Activated CD4-positive, alpha-beta T cell treated with anti-CD3 and anti-CD28 coated beads, Interleukin-10, Interleukin-2, amounts not matched to agents 100 ng/mL and 50 ng/mL, durations not matched to agents 16 hours and 8 hours (primary cell): ENCODE data around the gene PPP1R14D.

ENCODE experiments used
- DNase-seq: peaks from one replicate; pipeline ENCODE4 v3.0.0-alpha.2; 2020

The PPP1R14D gene

DNA sequence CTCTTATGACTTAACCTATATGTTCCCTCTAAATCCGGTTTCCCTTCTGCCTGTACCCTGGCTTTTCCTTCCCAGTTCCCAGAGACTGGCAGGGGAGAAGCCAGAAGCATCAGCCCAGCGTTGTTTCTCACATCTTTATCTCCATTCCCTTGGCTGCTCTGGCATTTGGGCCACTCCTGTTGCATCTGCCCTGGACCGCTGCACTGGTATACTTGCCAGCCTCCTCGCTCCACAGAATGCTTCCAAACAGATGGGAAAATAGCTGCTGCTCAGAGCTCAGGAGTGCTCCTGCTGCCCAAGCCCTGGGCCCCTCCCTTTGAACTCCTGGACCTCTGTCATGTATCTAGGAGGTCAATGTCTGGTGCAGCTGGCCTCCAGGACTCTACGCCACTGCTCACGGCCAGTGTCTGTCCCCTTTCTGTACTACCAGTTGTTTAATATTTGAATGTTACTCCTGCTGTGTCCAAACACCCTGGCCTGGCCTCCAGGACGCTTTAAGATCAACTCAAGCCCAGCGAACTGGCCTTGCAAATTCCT is 22.1 kb upstream of the PPP1R14D start:
- no peak for DNase-seq

DNA sequence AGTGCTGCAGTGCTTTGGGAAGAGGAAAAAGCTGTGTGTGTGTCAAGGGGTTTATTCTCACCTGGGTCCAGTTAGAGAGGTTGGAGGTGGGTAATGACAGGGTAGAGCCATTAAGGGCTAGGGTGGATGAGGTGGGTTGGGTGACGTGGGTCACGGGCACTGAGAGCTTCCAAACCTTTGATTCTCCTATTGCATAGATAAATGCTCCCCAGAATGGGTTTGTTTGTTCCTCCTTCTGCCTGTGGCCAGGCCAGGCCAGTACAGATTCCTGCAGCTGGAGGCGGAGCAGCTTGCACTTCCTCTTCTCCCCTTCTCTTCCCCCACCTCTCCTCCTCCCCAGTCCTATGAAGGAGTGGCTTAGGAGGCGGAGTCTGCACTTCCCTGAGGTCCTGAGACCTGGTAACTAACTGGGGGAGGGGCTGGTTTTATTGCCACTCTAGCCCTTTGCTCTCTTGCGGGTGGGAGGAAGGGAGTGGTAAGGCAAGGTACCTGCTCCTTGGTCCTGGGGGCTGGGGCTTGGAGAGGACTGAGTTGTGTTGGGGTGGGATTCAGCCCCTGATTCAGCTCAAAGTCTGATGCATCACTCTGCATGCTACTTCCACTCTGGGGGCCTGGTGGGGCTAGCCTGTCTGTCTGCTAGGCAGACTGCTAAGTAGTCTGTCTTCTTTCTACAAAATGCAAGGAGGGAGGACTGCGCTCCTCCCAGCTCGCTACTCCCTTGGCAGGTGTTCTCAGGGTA is 18.9 kb upstream of the PPP1R14D start:
- DNase-seq = no peak

DNA sequence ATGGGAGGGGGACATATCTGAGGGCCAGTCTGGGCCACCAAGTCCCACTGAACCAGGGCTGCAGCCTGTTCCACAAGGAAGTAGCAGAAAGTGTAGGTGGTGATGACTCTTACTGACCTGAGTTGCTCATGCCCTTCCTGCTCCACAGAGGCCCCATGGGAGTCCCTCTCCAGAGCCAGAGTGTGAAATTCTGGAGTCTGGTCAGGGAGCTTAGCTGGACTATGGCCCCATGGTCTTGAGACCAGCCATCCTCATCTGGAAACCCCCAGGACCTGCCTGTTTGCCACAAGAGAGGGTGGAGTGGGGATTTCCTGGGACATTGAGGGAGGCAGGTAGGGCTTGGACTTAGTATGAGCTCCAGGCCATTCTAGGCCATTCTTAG is 18.3 kb upstream of the PPP1R14D start:
- DNase-seq = no peak

DNA sequence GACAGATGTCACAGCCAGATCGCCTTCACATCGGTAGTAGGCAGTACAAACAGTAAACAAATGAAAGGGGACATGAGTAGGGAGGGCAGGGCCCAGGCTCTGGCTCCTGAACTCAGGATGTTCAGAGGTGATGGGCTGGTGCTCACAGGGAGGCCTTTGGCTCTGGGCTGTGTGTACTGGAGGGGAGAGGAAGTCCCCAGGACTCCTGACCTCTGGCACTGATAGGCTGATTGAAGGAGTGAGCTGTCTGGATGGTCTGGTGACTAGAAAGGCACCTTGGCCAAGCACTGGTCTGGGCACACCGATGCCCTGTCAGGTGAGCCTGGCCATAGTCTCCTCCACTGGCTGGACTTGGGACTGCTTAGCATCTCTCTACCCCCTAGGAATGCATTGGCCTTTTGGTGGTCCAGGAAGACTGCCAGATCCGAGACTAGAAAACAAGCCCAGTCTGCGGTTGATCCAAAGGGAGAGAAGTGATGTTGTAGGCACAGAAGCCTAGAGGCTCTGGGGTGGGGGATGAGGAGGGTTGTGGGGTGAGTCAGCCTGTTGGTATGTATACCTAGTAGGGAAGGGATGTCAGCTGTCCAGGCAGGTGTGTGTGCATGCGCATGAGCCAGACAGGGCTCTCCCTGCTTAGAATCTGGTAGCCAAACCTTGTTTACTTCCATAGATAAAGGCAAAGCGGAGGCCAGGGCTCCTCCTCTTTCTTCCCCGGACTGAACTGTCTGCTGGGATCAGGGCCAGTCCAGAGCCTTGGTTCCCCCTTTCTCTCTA is 17.2 kb upstream of the PPP1R14D start:
- DNase-seq = no peak

DNA sequence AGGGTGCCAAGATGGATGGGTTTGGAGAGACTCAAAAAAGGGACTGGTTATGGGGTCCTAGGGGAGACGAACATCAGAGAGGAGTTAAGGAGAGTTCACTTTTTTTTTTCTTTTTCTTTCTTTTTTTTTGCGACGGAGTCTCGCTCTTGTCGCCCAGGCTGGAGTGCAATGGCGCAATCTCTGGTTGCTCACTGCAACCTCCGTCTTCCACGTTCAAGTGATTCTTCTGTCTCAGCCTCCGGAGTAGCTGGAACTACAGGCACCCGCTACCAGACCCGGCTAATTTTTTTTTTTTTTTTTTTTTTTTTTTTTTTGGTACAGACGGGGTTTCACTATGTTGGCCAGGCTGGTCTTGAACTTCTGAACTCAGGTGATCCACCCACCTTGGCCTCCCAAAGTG is 16.5 kb upstream of the PPP1R14D start:
- no peak for DNase-seq

DNA sequence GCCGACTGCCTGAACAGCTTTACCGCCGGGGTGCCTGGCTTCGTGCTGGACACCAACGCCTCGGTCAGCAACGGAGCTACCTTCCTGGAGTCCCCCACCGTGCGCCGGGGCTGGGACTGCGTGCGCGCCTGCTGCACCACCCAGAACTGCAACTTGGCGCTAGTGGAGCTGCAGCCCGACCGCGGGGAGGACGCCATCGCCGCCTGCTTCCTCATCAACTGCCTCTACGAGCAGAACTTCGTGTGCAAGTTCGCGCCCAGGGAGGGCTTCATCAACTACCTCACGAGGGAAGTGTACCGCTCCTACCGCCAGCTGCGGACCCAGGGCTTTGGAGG is 16.2 kb upstream of the PPP1R14D start:
- peak; percentile 32 for DNase-seq

DNA sequence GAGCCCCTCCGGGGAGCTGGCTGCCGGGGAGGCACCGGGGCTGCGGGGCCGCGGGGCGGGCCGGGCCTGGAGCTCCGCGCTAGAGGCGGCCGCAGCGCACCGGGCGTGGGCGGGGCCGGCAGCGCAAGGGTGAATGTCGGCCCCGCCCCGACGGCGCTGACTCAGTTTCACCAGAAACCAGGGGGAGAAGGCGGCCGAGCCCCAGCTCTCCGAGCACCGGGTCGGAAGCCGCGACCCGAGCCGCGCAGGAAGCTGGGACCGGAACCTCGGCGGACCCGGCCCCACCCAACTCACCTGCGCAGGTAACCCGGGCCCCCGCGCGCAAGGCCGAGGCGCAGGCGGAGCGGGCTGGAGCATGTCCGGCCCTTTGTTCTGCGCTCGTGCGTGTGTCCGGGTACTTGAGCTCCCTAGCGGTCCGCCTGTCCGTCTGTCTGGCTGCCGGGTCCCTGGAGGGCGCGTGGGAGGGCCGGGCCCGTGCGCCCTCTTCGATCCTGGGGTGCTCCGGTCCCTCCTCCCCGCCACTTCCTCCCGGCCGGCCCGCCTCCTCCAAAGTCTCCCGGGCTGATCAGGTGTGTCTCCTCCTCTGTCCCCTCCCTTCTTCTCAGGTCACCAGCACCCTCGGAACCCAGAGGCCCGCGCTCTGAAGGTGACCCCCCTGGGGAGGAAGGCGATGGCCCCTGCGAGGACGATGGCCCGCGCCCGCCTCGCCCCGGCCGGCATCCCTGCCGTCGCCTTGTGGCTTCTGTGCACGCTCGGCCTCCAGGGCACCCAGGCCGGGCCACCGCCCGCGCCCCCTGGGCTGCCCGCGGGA is 15.6 kb upstream of the PPP1R14D start, which contains the start of gene SPINT1:
TSS of gene SPINT1 (plus strand) at position 164 of the 811 bp plus-strand sequence. CDS start at position 671, 507 bp downstream.
- peak; percentile 48 for DNase-seq

DNA sequence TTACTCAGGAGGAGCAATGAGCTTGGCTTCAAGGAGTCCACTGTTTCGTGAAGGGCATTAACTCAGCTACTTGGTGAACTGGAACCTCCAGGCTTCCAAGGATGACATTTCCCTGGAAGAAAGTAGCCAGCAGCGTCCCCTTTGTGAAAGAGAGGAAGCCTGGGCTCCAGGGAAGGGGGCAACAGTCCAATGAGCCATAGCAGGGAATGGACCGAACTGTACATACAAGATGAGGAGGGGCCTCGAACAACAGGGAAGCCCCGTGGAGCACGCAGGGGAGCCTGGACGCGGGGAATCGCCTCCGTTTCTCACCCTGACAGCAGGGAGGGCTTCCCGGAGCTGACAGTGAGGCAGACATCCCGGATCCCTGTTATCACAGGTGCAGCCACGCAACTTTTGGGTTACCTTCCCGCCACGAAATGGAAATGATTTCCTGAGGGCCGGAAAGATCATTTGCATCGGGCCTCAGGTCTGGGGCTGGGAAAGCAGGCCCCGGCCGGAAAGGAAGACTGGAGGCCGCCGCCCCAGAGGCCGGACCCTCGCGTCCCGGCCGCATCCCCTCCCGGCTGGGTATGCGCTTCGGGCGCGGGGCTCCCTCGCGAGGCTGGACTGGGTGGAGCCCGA is 14.9 kb upstream of the PPP1R14D start:
- no peak for DNase-seq

DNA sequence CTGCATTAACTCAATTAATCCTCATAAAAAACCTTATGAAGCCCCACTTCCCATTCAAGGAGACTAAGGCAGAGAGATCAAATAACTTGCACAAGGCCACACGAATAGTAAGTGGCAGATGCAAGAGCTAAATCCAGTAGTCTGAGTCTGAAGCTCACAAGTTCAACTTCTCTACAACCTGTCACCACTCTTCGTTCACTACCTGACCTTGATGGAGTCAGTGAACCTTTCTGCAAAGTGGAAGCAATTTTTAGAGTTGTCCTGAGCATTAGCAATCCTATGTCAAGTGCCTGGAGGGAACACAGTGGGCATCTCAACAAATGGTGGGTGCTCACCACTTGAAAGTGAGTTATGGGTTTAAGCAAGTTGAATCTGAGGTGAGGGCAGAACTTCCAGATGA is 13.2 kb upstream of the PPP1R14D start:
- DNase-seq = no peak

DNA sequence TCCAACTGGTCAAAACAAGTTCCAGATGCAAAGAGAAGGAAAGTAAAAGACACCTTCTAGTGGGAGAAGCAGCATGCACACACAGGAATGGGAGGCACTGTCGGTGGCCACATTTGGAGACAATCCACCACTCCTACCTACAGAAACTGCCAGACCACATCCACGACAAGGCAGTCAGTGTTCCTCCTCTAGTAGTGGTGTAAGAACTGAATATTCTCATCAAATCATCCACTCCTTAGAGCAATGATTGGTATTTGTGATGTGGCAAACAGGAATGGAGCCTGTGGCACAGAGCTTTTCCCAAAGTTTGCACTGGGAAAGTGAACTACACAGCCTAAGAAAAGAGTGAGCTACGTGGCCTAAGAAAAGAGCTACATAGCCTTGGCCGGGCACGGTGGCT is 10.2 kb upstream of the PPP1R14D start:
- DNase-seq = no peak

DNA sequence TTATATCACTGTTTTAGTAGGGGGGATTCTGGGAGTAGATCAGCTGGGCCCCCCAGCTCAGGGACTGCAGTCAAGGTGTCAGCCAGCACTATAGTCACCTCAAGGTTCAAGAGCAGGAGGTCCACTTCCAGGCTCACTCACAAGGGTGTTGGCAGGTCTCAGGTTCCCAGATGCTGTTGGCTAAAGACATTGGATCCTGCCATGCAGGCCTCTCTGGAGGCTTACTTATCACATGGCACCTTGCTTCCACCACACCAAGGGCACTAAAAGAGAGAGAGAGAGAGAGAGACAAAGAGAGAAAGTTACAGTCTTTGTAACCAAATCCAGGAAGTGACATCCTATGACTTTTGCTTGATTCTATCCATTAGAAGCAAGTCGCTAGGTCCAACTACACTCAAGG is 7.5 kb upstream of the PPP1R14D start:
- no peak for DNase-seq

DNA sequence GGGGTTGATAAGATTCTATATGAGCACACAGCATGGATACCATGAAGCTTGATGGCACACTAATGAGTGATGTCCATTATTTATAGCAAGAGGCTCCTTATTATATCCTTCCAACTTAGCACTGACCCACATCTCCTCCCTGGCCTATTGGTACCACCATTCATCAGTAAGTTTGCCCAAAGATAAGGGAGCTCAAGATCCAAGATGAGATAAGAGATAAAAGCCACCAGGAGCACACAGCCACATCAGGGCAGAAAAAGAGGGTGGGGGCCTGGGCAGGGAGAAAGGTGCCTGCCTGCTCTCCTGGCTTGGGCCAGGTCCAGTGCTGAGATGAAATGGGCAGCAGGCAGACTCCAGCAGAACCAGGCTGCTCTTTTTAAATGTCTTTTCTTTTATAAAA is 4.4 kb upstream of the PPP1R14D start:
- no peak for DNase-seq

DNA sequence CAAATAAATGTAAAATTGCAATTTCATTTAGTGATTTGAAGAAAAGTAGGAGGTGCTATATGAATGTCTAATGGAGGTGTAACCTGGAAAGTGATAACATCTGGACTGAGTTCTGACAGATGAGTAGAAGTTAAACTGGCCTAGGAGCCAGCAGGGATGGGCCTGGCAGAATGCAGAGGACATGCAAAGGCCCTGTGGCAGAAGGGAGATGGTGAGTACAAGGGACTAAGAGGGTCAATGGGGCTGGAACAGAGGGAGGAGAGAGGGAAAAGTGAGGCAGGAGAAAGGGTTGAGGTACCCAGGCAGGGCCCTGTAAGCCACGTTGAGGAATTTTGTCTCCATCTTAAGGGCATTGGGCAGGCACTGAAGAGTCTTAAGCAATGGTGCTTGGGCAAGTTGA is 3.4 kb upstream of the PPP1R14D start:
- DNase-seq = no peak

DNA sequence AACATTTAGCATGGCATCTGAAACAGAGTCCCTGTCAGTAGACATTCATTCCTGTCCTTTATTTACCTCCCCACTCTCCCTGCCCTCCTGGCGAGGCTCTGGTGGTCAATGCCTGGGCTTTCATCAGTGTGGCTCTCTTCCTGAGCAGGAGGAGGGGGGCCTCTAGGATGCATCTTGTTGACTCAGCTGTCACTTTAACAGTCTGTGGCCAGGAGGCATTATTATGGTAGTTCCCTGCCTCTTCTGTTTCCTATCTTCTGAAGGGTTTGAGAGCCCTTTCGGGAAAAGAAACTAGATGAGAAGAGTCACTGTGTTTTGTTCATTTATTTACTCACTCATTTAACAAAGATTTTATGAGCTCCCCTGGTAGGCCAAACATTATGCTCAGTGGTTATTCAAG is 2.4 kb upstream of the PPP1R14D start:
- no peak for DNase-seq

DNA sequence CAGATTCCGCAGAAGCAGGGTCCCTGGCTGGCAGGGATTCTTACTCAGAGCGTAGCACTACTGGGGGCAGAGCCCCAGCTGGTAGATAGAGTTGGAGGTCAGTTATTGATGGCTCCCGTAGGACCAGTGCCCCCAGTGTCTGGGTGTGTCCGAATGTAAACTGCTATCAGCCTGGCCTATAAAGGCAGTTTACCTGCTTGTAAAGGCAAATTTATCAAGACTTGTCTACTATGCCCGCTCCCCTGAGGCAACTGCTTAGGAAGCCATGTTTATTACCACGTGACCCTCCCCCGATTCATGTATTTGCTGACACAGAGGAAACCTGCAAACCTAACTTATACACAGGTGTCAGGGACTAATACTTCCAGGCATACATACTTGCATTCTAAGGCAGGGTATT is 607 bp upstream of the PPP1R14D start:
- no peak for DNase-seq

DNA sequence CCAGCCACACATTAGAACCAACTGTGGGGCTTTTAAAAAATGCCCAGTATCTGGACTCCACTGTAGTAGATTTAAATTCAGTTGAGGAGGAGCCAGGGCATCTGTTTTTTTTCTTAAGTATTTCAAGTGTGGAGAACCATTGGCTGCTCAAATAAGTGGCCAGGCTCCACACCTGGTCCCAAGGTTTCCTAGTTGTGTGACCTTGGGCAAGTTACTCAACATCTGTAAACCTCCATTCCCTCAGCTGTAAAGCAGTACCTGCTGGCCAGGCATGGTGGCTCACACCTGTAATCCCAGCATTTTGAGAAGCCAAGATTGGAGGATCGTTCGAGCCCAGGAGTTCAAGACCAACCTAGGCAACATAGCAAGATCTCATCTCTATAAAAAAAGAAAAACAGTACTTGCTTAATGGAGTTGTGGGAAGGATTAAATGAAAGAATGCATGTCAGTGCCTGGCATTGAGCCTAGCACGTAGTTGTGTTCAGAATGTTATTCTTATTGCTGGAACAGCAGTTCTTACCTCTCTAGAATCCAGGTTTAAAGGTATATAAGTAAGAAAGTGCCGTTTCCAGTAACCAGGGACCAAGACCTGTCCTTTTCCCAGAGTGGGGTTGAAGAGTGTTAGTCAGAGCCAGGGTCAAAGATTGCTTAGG is 2.0 kb downstream of the PPP1R14D start:
- no peak for DNase-seq

DNA sequence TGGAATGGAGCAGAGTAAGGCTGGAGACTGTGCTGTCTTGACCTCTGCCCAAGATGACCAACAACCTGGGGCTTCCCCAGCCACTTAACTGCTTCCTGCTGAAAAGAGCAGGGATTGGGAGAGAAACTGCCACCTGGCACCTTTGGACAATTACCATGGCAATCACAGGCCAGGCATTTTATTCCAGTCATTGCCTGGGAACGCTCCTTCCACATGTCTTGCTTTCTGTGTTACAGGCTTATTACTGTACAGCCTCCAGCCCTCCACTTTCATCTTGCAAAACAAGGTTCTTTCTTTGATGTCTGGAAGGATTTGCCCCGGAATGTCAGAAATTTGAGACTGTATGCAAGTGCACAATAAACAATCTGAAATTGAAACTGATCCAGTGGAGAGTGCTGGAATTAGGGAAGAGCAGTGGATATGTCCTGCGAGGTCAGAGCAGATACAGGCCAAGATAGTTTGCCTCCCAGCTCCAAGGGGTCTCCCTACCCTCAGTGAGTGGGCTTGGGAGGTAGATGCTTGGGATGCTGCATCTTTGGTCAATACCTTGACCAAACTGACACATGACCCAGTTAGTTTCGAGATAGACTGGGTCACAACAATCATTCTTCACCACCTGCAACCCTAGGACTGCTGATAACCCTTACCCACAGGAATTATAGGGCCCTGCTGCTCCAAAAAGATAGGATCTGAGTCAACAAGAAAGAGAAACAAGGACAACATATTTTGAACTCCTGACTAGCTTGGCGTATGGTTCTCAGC is 2.7 kb downstream of the PPP1R14D start:
- no peak for DNase-seq

DNA sequence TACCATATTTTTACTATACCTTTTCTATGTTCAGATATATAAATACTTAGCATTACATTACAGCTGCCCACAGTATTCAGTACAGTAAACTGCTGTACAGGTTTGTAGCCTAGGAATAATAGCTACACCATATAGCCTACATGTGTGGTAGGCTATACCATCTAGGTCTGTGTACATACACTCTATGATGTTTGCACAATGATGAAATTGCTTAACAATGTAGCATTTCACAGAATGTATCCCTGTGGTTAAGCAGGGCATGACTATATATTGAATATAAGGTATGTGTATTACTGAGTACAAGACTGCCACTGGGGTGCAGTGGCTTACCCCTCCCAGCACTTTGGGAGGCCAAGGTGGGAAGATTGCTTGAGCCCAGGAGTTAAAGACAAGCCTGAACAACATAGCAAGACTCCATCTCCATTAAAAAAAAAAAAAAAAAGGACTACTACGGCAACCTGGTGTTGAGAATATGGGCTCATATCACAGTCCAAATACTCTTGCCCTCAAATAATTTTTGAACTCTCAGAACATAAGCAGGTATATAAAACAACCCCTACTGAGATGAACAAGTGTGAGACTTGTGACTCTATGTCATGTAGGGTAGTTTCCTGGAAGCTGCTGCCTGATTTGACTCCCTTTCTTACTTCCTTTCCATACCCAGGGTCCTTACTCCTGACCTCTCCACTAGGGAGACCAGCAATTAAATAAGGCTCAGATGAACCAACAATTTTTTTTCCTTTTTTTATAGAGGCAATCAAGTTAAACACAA is 4.8 kb downstream of the PPP1R14D start:
- peak; percentile 28 for DNase-seq

DNA sequence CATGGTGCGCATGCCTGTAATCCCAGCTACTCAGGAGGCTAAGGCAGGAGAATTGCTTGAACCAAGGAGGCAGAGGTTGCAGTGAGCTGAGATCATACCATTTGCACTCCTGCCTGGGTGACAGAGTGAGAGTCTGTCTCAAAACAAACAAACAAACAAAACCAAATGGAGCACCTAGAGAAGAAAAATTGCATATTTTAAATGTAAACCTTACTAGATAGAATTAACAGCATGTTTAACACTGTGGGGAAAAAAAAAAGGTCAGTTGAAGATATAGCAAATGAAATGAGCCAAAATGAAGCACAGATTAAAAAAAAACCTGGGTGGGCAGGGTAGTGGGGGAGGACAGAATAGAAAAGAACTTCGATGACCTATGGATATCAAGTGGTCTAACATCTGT is 7.3 kb downstream of the PPP1R14D start:
- no peak for DNase-seq

DNA sequence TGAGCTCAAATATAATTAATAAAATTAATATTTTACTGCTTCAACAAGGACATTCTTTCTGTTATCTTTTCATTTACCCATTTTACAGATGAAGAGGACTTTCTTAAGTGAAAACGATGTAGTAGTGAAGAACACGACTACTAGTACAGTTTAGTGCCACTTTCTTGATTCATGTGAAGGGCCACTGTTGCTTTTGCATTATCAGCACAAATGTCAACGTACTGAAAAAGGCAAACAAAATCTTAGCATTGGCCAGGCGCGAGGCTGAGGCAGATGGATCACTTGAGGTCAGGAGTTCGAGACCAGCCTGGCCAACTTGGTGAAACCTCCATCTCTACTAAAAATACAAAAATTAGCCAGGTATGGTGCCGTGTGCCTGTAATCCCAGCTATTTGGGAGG is 9.5 kb downstream of the PPP1R14D start:
- no peak for DNase-seq
